GM21381 (cell line): ENCODE results near the gene TEDC1.
A peak's percentile ranks its signal among the peaks of the same experiment; 100 is the strongest.

Experiments
- ATAC-seq: cut with Tn5 transposase; IDR thresholded peaks from one replicate; pipeline ENCODE4 v1.9.1; 2021; ENCODE audit warnings: mild to moderate bottlenecking, moderate library complexity; ENCODE audit not compliant: unreplicated experiment

TEDC1 gene

DNA sequence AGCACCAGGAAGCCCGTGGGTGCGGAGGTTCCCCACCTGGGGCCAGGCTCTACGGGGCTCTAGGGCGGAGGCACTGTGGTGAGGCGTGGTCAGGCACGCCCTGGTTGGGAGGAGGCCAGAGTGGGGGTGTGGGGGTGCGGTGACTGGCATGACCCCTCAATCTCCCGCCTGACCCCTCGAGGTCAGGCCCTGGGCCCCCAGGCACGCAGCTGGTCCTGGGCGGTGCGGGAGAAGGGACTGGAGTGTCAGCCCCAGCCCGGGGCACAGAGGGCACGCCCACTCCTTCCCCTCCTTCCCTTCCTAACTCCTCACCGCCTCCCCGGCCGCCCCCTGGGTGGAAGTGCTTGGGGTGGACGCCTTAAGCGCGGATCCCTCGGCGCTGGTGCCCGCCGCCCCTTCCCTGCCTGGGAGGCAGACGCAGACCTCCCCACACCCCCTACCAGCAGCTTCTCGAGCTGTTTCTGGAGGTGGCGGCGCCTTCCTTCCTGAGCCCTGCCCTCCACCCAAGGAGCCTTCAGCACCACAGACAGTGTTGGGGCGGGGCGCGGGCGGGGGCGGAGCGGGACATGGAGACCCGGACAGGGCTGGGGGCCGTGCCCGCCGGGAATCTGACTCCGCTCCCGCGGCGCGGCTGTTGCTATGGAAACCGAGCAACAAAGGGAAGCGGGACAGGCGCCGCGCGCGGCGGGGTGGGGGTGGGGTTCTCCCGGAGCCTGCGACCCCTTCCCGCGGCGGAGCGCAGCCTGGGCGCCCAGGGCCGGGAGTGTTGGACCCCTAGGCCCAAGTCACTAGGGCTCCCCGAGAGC is 17.2 kb upstream of the TEDC1 start:
- no peak for ATAC-seq

DNA sequence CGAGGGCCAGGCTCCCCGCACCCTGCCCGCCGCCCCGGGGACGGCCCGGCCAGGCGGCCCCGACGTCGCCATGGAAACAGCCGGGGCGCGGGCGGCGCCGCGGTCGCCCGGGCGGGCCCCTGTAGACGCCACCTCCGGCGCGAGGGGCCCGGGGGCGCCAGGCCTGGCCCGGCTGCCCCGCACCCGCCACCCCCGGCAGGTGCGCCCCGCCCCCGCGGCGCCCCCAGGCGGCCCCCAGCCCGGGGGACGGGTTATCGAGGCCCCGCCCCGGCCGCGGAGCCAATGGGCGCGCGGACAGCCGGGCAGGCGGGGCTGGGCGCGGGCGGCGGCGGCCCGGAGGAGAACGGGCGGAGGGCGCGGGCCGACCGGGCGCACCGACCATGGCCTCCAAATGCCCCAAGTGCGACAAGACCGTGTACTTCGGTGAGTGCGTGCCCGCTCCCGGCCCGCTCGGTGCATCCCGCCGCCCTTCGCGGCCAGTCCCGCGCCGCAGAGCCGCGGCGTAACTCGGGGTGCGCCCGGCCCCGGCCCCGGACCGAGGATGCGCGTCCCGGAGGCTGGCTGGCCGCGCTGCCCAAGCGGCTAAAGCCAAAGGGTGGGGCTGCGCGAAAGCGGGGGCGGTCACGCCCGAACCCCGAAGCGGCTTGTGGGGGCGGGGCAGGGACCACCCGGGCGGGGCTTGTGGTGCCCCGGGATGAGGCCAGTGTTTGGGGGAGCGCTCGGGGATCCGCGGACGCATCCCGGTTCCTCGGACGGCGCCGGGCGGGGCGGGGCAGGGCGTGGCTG is 16.4 kb upstream of the TEDC1 start, which contains the start of gene CRIP2:
Gene CRIP2 (plus strand): TSS at position 339 of the 786 bp plus-strand sequence. CDS start 42 bp downstream, at position 381.
- ATAC-seq: no peak

DNA sequence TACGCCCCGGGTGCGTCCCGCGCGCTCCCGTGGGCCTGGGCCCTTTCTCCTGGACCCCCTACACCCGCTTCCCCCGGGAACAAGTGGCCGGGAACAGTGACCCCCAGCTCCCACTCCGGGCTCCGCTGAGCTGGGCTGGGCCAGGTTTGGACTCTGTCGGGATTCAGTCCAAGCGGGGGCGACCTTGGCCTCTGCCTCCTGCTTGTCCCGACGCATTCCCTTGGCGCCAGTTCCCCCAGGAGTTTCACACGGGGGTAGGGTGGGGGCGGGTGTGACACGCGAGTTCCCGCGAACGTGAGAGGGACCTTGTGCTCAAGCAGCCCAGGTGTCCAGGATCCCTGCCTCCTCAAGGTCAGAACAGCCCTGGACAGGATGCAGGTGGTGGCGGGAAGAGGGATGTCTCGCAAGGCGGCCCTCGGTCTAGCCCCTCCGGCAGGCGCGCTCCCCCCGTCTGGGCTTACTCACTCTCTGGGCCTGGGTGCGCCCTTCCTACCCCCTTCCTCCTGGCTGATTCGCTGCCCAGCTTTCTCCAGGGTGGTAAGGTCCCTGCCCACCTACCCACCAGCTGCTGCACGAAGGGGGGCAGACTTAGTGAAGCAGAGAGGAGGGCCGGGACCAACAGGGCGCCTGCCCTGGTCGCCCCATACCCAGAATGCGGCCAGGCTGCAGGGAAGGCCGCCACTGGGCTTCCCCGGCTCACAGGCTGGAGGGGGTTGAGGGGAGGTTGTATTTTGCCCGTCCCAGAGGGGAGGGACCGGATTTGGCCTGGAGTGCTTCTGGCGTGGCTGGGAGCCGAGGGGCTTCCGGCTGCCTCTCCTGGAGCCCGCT is 15.6 kb upstream of the TEDC1 start:
- no peak for ATAC-seq

DNA sequence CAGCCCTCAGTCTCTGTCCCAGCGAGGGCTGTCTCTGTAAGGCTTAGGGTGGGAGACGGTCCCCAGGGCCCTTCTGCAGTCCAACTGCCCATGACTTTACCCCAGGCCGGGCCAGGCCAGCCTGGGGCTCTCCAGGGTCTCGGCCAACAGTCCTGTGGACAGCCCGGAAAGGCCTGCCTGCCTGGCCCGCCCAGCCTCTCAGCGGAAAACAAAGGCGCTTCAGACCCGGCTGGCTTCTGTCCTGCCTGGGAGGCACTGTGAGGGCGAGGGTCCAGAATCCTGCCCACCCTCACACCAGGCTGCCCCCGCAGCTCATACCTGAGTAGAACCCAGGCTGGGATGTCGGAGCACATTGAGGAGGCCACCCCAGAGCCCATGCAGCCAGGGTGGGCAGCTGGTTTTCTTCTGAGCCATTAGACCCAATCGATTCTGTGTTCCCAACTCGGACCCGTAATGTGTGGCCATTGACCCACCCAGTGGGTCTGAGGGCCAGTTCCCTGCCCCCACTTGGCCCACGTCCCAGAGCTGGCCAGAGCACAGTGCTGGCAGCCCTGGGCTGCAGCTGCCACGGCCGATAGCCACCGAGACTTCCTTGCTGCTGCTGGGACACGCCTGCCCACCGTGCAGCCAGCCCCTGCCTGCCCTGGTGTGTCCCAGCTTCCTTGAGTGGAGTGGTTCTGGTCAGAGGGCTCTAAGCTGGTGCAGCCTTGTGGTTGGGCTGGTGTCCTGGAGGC is 14.8 kb upstream of the TEDC1 start:
- no peak for ATAC-seq

- ATAC-seq: no peak
These were observed 14.0 kb upstream of the TEDC1 start for GRCh38 chr14:105476831-105477659.

DNA sequence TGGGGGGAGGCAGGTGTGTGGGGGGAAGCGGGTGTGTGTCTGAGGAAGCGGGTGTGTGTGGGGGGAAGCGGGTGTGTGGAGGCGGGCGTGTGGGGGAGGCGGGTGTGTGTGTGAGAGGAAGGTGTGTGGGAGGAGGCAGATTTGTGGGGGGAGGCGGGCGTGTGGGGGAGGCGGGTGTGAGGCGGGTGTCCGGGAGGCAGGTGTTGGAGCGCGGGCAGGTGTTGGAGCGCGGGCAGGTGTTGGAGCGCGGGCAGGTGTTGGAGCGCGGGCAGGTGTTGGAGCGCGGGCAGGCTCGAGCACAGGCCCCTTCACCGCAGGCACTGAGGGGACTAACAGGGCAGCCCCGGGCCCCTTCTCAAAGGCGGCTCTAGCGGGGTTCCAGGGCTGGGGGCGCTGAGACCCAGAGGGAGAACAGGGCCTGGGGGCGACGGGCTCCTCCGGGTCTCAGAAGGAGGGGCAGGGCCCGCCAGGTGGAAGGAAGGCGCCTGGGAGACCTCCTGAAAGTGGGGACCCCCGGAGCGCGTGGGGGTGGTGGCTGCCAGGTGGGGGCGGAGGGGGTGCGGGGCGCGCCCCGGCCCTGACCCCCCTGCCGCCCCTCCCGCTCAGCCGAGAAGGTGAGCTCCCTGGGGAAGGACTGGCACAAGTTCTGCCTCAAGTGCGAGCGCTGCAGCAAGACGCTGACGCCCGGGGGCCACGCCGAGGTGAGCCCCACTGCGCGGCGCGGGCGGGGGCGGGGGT is 13.2 kb upstream of the TEDC1 start:
- no peak for ATAC-seq

GRCh38 chr14:105478398-105479251 is 12.4 kb upstream of the TEDC1 start:
- ATAC-seq: no peak

- ATAC-seq: no peak
These were observed 11.5 kb upstream of the TEDC1 start for GRCh38 chr14:105479431-105480158.

GRCh38 chr14:105480199-105480746 is 10.8 kb upstream of the TEDC1 start:
- no peak for ATAC-seq

DNA sequence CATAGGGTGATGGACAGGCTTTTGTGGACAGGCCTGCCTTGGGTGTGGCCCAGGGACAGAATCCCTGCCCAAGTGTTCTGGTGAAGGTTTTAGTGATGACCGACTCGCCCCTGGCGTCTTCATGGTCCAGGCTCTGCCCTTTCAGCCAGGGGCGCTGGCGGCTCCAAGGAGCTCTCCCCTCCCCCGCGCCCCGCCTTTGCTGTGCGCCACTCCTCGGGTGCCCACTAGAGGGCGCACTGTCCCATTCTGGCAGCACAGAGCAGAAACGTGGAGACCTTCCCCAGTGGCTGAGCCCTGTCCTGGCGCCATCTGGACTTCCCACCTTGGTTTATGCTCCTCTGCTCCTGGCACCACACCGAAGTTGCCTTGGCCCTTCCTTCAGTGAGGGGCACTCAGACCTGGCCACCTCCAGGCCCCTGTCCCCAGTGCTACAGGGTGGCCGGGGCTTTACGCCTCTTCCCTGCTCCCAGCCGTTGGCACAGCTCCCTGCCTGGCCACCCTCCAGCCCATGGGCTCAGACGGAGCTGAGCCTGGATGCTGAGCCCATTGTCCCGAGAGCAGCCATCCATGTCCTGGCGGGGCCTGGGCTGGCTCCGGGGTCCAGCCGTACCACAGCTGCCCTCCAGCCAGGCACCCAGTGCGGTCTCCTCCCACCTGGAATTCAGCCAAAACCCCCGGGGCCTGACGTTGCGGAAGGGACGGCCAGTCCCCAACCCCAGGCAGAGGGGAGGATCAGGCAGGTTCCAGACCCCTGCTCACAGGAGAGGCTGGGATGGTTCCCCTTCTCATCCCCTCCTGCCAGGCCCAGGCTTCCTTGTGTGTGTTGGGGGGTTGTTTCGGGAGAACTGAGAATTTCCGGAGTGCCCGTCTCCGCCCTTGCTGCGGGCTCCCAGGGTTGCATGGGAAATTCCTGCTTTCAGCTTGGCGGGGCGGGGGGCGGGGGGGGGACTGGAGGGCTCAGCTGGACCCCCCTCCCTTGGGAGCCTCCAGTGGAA is 9.9 kb upstream of the TEDC1 start:
- ATAC-seq: no peak

DNA sequence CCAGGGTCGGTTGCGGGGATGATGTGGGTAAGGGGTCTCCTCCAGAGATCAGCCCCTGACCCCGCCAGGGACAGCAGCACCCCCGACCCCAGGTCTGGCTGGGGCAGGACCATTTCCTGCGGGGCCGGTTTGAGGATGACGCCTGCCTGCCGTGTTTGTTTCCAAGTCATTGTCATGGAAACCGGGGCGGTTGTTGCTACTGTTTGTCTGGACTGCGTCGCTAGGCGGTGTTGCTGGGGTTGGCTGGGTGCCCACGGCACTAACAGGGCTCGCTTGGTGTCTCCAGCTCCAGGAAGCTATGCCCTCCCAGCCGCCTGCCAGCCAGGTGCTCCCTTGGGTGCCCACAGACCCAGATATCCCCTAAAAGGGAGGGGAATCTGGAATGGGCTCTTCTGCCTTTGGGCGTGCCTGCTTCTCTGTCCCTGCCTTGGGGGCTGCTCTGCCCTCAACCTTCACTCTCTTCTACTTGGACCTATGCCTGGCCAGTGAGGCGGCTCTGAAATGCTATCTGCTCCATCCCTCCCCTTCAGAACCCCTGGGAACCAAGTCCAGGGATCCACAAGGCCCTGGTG is 9.1 kb upstream of the TEDC1 start:
- peak; percentile 46 for ATAC-seq

- no peak for ATAC-seq
These were observed 8.4 kb upstream of the TEDC1 start for GRCh38 chr14:105482486-105483110.

GRCh38 chr14:105483300-105484068 is 7.6 kb upstream of the TEDC1 start:
- ATAC-seq: no peak
